Measurements from ENCODE around the gene SNX6.

GRCh38 chr14:34628681-34629135 is 1.2 kb downstream of the SNX6 start:
- TF ChIP-seq, protein P1, sequence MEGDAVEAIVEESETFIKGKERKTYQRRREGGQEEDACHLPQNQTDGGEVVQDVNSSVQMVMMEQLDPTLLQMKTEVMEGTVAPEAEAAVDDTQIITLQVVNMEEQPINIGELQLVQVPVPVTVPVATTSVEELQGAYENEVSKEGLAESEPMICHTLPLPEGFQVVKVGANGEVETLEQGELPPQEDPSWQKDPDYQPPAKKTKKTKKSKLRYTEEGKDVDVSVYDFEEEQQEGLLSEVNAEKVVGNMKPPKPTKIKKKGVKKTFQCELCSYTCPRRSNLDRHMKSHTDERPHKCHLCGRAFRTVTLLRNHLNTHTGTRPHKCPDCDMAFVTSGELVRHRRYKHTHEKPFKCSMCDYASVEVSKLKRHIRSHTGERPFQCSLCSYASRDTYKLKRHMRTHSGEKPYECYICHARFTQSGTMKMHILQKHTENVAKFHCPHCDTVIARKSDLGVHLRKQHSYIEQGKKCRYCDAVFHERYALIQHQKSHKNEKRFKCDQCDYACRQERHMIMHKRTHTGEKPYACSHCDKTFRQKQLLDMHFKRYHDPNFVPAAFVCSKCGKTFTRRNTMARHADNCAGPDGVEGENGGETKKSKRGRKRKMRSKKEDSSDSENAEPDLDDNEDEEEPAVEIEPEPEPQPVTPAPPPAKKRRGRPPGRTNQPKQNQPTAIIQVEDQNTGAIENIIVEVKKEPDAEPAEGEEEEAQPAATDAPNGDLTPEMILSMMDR (IDR thresholded peaks at IDR 0.05; ENCODE audit: poor library complexity), result no peak
- TF ChIP-seq EZH2 (IDR thresholded peaks at IDR 0.05; ENCODE audit: borderline replicate concordance) (no peak), EZH2phosphoT487 (IDR thresholded peaks at IDR 0.05; ENCODE audit: low read depth, severe bottlenecking, unreplicated experiment) (no peak)
